Measurements from ENCODE around the gene BACH2. TPM values are rescaled to one million over a fixed set of nuclear protein-coding genes. Genes with fewer than 3 reads are reported as not detected.

Gene BACH2
- polyA plus RNA-seq, 1 donor (not counting 4 experiments of a cell fraction or from before 2014, with no cell fraction given) = 0.50 TPM

DNA sequence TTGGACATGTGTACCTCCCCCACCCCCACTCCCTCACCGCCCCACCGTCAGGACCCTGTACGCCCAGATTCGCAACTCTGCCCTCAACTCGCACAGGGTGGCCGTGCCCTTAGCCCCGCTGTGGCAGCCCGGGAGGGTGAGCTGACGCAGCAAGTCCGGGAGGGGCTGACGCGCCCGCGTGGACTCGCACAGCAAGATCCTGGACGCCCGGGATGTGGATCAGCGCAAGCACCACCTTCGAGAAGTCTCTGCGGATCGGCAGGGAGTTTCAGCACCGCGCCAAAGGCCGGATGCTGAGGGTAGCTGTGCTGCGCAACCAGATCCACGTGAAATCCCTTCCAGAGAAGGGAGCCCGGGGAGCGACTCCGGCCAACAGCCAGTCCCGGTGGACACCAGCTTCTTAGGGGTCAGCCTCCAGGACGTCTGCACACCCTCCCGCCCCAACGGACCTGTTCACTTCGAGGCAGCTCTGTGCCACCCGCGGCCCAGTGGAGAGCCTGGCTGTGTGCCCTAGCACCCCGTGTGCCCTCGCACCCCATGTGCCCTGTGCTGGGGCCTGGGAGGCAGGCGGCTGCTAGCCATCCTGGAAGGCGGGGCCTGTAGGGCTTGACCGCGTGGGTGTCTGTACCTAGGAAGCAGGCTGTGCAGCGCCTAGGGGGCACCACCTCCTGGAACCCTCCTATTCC, 409.0 kb downstream of the BACH2 start:
- dilution Hi-C loops (cut with MboI; ENCODE audit: extremely low pct_ligation_motif_present, low sequenced_read_pairs) = no loop called here
- H3K9ac ChIP-seq (ENCODE audit: control insufficient read depth, extremely low read depth, insufficient read depth, low read length) = no peak overlapping the region
- TF ChIP-seq, protein P1, sequence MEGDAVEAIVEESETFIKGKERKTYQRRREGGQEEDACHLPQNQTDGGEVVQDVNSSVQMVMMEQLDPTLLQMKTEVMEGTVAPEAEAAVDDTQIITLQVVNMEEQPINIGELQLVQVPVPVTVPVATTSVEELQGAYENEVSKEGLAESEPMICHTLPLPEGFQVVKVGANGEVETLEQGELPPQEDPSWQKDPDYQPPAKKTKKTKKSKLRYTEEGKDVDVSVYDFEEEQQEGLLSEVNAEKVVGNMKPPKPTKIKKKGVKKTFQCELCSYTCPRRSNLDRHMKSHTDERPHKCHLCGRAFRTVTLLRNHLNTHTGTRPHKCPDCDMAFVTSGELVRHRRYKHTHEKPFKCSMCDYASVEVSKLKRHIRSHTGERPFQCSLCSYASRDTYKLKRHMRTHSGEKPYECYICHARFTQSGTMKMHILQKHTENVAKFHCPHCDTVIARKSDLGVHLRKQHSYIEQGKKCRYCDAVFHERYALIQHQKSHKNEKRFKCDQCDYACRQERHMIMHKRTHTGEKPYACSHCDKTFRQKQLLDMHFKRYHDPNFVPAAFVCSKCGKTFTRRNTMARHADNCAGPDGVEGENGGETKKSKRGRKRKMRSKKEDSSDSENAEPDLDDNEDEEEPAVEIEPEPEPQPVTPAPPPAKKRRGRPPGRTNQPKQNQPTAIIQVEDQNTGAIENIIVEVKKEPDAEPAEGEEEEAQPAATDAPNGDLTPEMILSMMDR (optimal IDR thresholded peaks at IDR 0.05 in 1 of 3, IDR thresholded peaks at IDR 0.05 in 1 of 3, conservative IDR thresholded peaks at IDR 0.05 in 1 of 3; ENCODE audit: extremely low read depth in 1 of 3, insufficient read depth in 2 of 3, low read length in 3 of 3) = no peak
- no peak for TF ChIP-seq EZH2 (IDR thresholded peaks at IDR 0.05; ENCODE audit: low read length)
- no peaks in the 10 kb centered on the region for H3K4me1 ChIP-seq (ENCODE audit: control insufficient read depth, extremely low read depth, insufficient read depth, low read length)
- H3K27ac ChIP-seq (ENCODE audit: control insufficient read depth, insufficient read depth, low read length) = no peak overlapping the region
- no peak overlapping the region for H3K4me3 ChIP-seq (ENCODE audit: control insufficient read depth in 2 of 3, extremely low read depth in 1 of 3, insufficient read depth in 2 of 3, low read depth in 1 of 3, low read length in 3 of 3)
- H3K4me2 ChIP-seq (ENCODE audit: control insufficient read depth, extremely low read depth, insufficient read depth, low read depth, low read length) = no peak overlapping the region
- FAIRE-seq (no peak), DNase-seq (ENCODE audit: low read depth, low spot score) (no peak)
- H3K36me3 ChIP-seq (ENCODE audit: control insufficient read depth in 2 of 2, extremely low read depth in 1 of 2, insufficient read depth in 2 of 2, low read length in 2 of 2) = no peaks in the 10 kb centered on the region
- no peaks in the 10 kb centered on the region for H3K9me1 ChIP-seq (ENCODE audit: control insufficient read depth, extremely low read depth, insufficient read depth, low read length)
- H3K79me2 ChIP-seq (ENCODE audit: control insufficient read depth, insufficient read depth, low read length) = no peaks in the 10 kb centered on the region
- H2AFZ ChIP-seq (ENCODE audit: control insufficient read depth, low read length) = no peak overlapping the region
- no peaks in the 10 kb centered on the region for H4K20me1 ChIP-seq (ENCODE audit: control insufficient read depth, extremely low read depth, insufficient read depth, low read length)
- no peaks in the 10 kb centered on the region for H3K9me3 ChIP-seq (ENCODE audit: control insufficient read depth, low read depth, low read length)
- H3K27me3 ChIP-seq (ENCODE audit: control insufficient read depth, extremely low read depth, insufficient read depth, low read length) = peaks cover 17% of the 10 kb centered on the region

DNA sequence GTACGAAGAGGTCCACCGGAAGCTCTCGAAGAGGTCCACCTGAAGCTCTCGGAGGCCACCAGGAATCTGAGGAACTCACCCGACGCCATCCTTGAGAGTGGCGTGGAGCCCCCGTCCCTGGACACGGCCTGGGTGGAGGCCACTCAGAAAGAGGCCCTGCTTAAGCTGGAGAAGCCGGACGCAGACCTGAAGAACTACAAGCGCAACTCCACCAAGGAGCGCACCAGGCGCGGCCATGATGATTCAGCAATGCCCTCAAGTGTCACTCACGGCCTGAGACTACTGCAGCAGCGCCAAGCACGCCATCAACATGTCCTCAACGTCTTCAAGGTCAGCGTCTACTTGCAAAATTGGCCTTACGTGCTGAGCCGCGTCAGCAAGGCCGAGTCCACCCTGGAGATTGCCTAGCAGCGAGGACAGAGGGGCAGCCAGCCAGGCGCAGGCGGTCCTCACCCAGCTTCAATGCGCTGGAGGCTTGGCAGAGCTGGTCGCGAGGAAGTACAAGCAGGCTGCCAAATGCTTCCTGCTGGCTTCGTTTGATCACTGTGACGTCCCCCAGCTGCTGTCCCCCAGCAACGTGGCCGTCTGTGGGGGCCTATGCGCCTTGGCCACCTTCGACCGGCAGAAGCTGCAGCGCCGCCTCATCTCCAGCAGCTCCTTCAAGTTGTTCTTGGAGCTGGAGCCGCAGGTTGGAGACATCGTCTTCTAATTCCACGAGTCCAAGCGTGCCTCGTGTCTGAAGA, 410.1 kb downstream of the BACH2 start:
- H3K4me2 ChIP-seq (ENCODE audit: control insufficient read depth, extremely low read depth, insufficient read depth, low read depth, low read length) = no peak overlapping the region
- no peaks in the 10 kb centered on the region for H3K79me2 ChIP-seq (ENCODE audit: control insufficient read depth, insufficient read depth, low read length)
- no peaks in the 10 kb centered on the region for H3K36me3 ChIP-seq (ENCODE audit: control insufficient read depth in 2 of 2, extremely low read depth in 1 of 2, insufficient read depth in 2 of 2, low read length in 2 of 2)
- no peaks in the 10 kb centered on the region for H3K4me1 ChIP-seq (ENCODE audit: control insufficient read depth, extremely low read depth, insufficient read depth, low read length)
- no peak overlapping the region for H3K27ac ChIP-seq (ENCODE audit: control insufficient read depth, insufficient read depth, low read length)
- H4K20me1 ChIP-seq (ENCODE audit: control insufficient read depth, extremely low read depth, insufficient read depth, low read length) = no peaks in the 10 kb centered on the region
- H3K9me1 ChIP-seq (ENCODE audit: control insufficient read depth, extremely low read depth, insufficient read depth, low read length) = no peaks in the 10 kb centered on the region
- no peak overlapping the region for H2AFZ ChIP-seq (ENCODE audit: control insufficient read depth, low read length)
- no peak overlapping the region for H3K9ac ChIP-seq (ENCODE audit: control insufficient read depth, extremely low read depth, insufficient read depth, low read length)
- peaks cover 12% of the 10 kb centered on the region for H3K27me3 ChIP-seq (ENCODE audit: control insufficient read depth, extremely low read depth, insufficient read depth, low read length)
- H3K9me3 ChIP-seq (ENCODE audit: control insufficient read depth, low read depth, low read length) = no peaks in the 10 kb centered on the region
- H3K4me3 ChIP-seq (ENCODE audit: control insufficient read depth in 2 of 3, extremely low read depth in 1 of 3, insufficient read depth in 2 of 3, low read depth in 1 of 3, low read length in 3 of 3) = no peak overlapping the region
- no peak for FAIRE-seq
- no peak for DNase-seq (ENCODE audit: low read depth, low spot score)
- dilution Hi-C loops (cut with MboI; ENCODE audit: extremely low pct_ligation_motif_present, low sequenced_read_pairs) = no loop called here
- no peak for TF ChIP-seq EZH2 (IDR thresholded peaks at IDR 0.05; ENCODE audit: low read length)
- TF ChIP-seq, protein P1 (optimal IDR thresholded peaks at IDR 0.05 in 1 of 3, IDR thresholded peaks at IDR 0.05 in 1 of 3, conservative IDR thresholded peaks at IDR 0.05 in 1 of 3; ENCODE audit: extremely low read depth in 1 of 3, insufficient read depth in 2 of 3, low read length in 3 of 3) = no peak

Small RNA genes lying within 50 kb of the gene (small RNA-seq; reads per million reads assigned to genes)
- gene MIR4464 (ENCODE audit: insufficient read length in 3 of 3, low read depth in 3 of 3, low replicate concordance in 1 of 3) (0 reads per million in 3 experiments), gene RF00019 (ENCODE audit: insufficient read length in 3 of 3, low read depth in 3 of 3, low replicate concordance in 1 of 3) (0 reads per million in 3 experiments), gene RN7SKP110 (ENCODE audit: insufficient read length in 3 of 3, low read depth in 3 of 3, low replicate concordance in 1 of 3) (0 reads per million in 3 experiments)

Measured in keratinocyte (primary cell).